GM18498 (cell line): ENCODE data around the gene ABHD1.

Experiments
- ATAC-seq: cut with Tn5 transposase; IDR thresholded peaks from one replicate; pipeline ENCODE4 v1.9.1; 2021; ENCODE audit warnings: mild to moderate bottlenecking, moderate library complexity; ENCODE audit not compliant: unreplicated experiment

Gene ABHD1

DNA sequence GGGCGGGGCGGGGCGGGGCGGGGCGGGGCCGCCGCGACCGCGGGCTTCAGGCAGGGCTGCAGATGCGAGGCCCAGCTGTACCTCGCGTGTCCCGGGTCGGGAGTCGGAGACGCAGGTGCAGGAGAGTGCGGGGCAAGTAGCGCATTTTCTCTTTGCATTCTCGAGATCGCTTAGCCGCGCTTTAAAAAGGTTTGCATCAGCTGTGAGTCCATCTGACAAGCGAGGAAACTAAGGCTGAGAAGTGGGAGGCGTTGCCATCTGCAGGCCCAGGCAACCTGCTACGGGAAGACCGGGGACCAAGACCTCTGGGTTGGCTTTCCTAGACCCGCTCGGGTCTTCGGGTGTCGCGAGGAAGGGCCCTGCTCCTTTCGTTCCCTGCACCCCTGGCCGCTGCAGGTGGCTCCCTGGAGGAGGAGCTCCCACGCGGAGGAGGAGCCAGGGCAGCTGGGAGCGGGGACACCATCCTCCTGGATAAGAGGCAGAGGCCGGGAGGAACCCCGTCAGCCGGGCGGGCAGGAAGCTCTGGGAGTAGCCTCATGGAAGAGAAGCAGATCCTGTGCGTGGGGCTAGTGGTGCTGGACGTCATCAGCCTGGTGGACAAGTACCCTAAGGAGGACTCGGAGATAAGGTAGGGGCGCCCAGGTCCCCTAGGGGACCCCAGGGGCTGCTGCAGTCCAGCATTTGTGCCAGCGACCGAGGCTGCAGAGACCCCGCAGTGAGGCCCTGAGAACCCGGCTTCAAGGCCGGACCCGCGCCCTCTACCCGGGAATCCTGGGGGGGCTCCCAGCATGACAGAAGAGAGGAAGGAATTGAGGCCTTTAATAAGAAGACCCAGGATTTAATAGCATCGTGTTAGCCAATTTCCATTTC, 36.7 kb upstream of the ABHD1 start, which contains the start of gene KHK:
KHK (plus strand) TSS at position 49 of the 870 bp plus-strand sequence; CDS start at position 537, 488 bp downstream.
- peak; percentile 1 for ATAC-seq

DNA sequence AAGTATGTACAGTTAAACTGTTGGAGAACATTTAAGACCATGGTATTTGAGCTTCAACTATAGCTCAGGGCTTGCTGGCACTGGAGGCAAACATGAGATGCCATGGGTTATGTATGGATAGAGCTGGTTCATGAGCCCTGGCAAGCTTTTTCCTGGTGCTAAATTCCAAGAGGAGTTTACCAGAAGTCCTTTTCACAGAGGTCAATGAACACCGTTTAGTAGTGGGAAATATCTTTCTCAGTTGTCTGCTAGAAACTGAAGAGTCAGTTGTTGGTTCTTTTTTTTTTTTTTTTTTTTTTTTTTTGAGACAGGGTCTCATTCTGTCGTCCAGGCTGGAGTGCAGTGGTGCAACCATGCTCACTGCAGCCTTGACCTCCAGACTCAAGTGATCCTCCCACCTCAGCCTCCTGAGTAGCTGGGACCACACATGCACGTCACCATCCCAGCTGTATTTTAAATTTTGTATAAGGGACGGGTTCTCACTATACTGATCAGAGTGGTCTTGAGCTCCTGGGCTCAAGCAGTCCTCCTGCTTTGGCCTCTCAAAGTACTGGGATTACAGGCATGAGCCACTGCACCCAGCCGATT, 35.7 kb upstream of the ABHD1 start:
- ATAC-seq, result no peak

DNA sequence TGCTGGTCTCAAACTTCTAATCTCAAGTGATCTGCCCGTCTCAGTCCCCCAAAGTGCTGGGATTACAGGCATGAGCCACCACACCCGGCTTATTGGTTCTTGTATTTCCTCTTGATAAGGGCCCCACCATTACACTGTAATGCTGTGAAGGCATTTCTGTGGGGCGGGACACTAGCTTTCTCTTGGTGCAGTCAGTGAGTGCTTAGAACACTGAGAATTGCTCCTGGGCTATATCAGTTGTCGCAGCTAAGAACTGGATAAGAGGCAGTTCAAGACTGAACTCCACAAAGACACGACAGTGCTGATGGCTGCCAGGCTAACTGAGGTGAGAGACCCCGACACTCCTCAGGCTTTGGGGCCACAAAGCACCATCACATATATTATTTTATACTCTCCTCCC, 35.0 kb upstream of the ABHD1 start:
- no peak for ATAC-seq

DNA sequence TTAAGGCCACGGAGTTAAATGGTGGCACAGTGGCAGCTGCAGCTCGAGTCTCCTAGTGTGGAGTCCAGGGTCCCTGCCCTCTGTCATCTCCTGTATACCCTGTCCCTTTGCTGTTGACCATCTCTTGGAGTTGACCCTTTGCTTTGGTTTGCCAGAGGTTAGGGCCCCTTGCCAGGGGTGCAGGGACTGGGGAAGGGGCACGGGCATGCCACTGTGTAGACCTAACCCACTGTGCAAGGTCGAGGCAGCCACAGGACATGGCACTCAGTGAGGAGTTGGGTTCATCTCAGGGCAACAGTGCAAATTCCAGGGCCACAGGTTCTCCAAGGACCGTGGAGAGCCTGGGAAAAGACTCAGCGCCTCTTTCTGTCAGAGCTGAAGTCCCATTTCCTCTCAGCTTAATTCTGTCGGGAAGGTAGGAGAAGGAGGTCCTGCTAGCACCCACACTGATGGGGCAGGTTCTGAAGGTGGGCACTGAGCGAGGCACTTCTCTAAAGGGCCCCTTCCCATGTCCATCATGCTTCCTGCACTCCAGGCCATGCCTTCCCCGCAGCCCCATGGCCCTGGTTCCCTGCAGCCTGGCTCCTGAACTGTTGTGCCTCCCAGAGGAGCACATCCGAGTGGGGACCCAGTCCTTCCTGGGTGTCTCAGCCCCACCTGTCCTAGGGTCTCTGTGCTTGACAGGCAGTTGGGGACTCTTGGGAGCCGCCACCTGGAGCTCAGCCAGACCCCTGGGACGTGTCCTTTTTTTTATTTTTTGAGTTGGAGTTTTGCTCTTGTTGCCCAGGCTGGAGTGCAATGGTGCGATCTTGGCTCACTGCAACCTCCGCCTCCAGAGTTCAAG, 34.3 kb upstream of the ABHD1 start:
- no peak for ATAC-seq

DNA sequence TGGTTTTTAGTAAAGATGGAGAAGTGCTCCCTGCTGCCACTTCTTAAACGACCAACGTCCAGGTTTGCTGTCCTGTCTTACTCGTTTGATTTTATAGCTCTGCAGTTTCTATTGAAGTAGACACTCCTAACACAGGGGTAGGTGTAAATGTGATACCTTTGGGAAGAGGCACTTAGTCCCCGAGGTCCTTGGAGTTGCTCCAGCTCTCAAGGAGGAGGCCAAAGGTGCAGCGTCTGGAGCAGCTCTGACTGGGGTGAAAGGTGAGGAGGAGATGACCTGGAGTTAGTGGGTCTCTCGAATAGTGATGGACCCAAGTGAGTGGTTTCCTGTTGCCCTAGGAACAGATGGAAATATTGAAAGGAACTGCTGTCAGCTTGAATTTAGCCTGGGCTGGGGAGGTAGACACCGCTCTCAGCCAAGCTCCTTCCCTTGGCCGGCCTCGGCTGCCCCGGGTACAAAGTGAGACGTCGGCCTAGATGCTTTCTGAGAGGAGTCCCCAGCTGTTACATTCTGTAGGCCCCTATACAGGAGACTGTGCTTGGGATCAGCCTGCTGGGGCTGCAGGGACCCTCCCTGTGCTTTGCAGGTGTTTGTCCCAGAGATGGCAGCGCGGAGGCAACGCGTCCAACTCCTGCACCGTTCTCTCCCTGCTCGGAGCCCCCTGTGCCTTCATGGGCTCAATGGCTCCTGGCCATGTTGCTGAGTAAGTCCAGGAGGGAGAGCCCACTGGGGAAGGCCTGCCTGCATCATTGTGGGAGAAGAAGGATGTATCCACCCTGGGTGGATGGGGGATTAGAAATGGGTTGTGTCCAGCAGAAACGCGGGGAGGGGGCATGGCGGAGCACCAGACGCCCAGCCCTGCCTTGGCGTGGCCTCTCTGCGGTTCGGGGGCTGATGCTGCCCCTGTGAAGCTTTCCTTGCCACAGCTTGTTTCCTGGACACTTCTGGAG, 31.6 kb upstream of the ABHD1 start:
- ATAC-seq, result no peak

DNA sequence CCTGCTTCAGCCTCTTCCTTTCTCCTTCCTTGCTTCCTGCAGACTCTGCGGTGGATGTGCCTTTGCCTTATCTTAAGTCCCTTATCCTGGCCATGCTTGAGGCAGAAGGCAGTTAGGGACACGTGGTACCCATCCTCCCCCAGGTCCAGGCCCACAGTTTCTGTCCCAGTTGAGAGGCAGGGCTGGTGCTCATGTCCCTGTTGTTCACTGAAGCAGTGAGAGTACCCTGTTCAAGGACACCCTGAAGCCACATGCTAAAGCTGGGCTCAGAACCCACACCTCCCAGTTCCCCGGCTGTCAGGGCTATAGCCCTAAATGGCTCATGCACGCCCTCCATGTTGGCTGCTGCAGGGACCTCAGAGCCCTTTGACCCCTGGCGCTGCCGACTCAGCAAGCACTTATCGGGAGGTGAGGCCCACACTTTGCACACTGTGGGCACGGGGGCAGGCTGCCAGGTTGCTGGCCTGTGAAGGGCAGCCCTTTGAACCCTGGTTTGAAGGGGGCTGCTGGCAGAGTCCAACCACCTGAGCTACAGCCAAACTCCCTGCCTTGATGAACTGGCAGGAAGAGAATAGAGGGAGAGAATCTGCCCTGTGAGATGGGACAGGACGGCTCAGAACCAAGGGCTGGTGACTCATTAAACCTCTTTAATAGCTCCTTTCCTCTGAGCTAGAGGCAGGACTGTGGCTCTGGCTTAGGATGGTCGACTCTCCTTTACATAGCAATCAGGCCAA, 30.8 kb upstream of the ABHD1 start:
- ATAC-seq, result no peak

DNA sequence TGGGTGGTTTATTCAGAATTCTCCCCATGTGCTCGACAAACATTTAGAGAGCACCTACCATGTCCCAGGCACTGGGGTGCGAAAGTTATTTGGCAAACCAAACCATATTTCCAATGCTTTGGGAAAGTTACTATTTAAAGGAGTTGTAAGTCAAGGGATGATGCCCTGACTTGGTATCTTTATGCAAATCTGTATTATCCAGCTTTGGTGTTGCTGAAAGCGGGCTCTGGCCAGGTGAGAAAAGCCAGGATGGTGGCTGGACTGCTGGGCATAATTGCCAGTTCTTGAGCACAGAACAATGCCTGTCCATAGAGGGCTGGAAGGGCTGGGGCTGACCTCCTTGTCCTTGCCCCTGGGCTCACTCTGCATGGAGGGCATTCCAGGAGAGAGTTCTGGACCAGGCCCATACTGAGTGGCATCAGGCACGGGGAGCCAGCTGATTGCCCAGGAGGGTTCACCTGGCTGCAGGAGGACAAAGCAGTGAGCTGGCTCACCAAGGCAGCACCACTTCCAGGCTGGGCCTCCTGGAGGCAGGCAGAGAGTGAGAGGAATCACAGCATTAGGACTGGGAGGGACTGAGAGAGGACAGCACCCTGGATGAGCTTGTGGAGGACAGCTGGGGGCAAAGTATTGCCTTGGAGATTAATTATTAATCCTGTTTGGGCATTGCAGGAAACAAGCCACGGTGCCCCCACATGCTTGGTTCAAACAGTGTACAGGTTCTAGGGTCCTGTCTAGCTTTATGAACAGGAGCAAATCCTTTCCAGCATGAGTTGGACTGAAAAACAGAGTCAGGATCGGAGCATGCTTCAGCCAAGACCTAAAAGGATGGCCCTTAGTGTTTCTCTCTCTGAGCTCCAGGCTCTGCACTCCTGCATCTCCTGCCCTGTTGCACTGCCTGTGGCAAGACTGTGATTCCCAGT, 29.9 kb upstream of the ABHD1 start:
- ATAC-seq, result no peak

DNA sequence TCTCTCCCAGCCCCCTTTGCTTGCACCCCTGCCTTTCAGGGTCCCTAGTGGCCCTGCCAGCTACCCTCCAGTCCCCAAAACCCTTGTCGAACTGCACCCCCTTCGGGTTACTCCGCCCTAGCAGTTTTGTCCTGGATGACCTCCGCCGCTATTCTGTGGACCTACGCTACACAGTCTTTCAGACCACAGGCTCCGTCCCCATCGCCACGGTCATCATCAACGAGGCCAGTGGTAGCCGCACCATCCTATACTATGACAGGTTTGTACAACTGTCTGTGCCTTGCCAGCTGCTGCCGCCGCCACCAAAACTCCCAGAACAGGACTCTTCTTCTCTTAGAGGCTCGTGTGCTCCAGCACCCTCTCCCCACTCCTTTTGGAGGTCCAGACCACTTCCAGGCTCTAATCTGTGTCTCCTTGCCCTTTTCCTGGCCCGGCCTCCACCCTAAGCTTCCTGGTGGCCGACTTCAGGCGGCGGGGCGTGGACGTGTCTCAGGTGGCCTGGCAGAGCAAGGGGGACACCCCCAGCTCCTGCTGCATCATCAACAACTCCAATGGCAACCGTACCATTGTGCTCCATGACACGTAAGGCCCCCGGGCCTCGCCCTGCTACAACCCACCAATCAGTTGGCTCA, 29.1 kb upstream of the ABHD1 start:
- no peak for ATAC-seq

DNA sequence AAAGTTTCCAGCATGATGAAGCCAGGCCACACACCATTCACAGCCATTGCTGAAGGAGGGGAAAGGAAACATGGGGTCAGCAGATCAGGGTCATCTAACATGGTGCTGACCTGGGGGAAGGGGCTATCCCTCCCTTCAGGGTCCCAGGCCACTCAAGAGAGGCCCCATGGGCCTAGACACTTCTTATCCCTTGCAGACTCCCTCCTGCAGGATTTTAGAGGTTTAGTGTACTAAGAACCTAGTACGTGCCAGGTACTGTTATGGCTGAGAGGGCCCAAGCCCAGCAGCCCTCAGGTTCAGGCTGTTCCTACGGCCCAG, 28.2 kb upstream of the ABHD1 start:
- no peak for ATAC-seq

DNA sequence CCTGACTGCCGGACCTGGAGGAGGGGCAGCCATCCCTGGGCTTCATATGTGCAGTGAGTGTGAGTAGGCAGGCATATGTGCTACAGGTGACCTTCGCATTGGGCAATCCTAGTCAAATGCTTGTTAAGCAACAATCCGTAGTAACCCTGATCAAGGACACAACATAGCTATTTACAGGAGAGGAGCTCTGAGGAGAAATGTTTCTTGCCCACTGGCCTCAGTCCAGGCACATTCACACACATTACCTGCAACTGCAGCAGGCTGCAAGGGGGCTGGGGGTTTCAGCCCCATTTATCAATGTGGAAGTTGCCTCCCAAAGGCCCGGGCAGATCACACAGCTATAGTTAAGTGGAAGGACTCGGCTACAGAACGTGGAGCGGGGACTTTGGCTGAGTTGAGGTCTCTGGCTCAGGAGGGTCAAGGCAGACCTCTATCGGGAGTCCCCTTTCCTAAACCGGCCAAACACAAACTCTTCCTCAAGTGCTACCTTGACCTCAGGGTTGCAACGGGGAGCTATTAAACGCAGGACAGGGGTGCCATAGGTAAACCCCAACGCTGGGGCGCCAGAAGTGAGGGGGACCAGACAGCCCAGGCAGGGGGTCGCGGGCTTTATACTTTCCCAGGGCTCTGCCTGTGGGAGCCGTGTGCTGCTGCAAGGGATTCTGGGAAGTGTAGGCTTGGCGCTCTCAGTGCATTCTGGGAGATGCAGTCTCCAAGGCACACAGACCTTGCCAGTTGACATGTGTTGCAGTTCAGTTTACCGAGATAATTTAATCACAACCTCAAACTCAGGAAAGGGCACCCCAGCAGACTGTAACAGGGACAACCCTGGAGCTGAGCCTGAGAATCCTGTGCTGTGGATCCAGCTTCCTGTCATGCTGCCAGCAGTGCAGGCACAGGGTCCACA, 27.6 kb upstream of the ABHD1 start:
- ATAC-seq, result peak; percentile 53

DNA sequence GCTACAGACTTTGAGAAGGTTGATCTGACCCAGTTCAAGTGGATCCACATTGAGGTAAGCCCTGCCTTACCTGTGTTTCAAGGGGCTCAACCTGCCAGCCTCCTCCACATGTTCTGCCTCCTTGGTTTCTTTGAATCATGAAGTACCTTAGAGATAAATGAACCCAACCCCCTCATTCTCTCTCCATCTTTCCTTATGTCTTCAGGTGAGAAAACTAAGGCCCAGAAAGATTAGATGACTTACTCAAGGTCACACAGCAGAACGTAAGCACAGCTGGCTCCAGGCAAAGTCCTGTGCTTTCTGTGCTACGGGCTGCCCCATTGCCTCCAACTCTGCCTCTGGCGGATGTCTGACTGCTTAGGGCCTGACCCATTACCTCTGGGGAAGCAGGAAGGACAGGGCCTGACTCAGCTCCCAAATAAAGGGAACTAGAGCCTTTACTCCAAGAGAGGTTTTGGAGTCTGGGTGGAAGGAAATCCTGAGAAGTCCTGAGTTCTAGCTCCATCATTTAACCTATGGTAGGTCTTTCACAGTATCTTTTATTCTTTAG, 26.8 kb upstream of the ABHD1 start:
- no peak for ATAC-seq

DNA sequence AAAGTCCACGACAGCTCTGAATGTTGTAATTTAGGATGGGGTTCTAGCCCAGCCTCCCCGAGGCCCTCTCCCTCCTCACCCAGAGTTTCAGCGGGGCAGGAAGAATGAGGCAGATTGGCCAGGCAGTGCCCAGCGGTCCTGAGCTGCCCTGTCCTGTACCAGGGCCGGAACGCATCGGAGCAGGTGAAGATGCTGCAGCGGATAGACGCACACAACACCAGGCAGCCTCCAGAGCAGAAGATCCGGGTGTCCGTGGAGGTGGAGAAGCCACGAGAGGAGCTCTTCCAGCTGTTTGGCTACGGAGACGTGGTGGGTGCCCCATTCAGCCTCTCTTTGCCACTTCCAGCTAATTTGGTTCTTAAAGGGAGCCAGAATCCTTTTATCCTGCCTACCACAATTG, 26.3 kb upstream of the ABHD1 start:
- ATAC-seq, result no peak

DNA sequence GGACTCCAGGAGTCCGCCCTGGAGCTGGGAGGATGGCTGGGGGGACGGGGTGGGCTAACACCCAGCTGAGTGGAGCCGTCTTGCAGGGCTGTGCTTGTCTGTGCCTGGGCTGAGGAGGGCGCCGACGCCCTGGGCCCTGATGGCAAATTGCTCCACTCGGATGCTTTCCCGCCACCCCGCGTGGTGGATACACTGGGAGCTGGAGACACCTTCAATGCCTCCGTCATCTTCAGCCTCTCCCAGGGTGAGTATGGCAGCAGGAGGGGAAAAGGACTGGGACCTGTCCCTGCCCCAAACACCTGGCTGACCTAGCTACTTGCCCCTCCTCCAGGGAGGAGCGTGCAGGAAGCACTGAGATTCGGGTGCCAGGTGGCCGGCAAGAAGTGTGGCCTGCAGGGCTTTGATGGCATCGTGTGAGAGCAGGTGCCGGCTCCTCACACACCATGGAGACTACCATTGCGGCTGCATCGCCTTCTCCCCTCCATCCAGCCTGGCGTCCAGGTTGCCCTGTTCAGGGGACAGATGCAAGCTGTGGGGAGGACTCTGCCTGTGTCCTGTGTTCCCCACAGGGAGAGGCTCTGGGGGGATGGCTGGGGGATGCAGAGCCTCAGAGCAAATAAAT, 24.2 kb upstream of the ABHD1 start:
- no peak for ATAC-seq

DNA sequence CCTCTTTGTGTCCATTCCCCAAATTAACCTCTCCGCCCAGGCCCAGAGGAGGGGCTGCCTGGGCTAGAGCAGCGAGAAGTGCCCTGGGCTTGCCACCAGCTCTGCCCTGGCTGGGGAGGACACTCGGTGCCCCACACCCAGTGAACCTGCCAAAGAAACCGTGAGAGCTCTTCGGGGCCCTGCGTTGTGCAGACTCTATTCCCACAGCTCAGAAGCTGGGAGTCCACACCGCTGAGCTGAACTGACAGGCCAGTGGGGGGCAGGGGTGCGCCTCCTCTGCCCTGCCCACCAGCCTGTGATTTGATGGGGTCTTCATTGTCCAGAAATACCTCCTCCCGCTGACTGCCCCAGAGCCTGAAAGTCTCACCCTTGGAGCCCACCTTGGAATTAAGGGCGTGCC, 23.6 kb upstream of the ABHD1 start:
- no peak for ATAC-seq

DNA sequence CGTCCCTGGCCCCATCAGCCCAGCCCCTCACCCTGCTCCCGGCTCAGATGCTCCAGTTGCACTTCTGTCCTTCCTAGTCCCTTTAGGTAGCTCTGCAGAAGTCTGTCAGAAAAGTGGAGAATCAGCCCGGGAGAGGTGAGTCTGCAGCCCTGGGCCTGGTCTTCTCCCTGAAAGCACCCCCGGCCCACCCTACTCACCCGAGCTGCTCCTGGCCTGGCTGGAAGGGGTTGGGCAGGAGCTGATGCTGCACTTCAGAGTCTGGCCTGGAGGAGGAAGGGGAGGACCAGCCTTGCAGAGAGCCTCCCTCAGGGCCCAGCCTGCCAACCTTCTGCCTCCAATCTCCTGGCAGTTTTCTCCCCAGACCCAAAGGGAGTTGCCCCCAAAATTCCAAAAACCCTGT, 21.3 kb upstream of the ABHD1 start:
- no peak for ATAC-seq

DNA sequence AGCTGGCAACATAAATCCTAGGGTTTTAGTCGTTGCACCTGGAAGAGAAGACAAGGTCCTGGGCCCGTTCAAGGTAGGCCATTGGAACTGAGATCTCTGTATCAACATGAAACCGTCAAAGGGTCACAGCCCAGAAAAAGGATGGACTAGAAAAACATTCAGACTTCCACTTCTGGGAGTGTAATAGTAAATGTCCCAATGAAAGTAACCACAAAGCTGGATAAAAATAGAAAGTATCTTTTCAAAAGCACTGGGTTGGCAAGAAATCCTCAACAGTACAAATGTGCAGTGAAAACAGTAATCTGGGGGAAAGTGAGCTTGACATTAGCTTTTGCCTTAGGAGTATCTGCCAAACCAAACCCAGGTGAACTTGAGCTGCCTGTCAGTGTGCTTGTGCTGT, 17.6 kb upstream of the ABHD1 start:
- no peak for ATAC-seq

DNA sequence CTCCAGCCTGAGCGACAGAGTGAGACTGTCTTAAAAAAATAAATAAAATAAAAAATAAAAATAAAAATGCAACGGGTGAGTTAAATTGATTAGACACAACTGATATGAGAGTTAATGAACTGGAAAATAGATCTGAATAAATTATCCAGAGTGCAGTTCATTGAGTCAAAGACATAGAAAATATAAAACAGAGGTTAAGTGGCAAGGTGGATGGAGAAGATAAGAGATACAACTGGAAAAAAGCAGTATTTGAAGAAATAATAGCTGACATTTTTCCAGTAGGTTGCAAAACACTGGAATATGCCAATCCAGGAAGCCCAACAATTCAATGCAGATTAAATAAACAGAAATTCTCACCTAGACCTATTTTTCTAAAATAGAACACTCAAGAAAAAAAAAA, 15.4 kb upstream of the ABHD1 start:
- ATAC-seq, result no peak
